ENCODE measurements around the gene ODAD4. TPM values are rescaled to one million over a fixed set of nuclear protein-coding genes. Genes with fewer than 3 reads are reported as not detected.

The ODAD4 gene
- polyA plus RNA-seq, 3 donors = 0.04 to 0.28 (median 0.23) TPM

- H3K27ac Mint-ChIP-seq = peak overlapping the region in 2 of 7 donors; percentile 33 to 38
- intact Hi-C loops (cut with micrococcal nuclease) = no loop called here
- Histone ChIP-seq H3K79me2 (ENCODE audit: insufficient read depth, low read length) (peaks cover 19% of the 10 kb centered on the region), H3K27me3 (ENCODE audit: control insufficient read depth in 2 of 2, insufficient read depth in 2 of 2, low read length in 2 of 2) (no peaks in the 10 kb centered on the region), H3K4me1 (ENCODE audit: control insufficient read depth in 1 of 2, insufficient read depth in 2 of 2, low read length in 2 of 2) (no peaks in the 10 kb centered on the region), H3K4me3 (replicated peaks in 1 of 3; ENCODE audit: low read depth in 2 of 3, low read length in 3 of 3) (no peak overlapping the region), H3K36me3 (replicated peaks in 1 of 2; ENCODE audit: control insufficient read depth in 1 of 2, insufficient read depth in 2 of 2, low read length in 2 of 2) (peaks cover 91 to 92% of the 10 kb centered on the region in 2 donors), H4K20me1 (ENCODE audit: insufficient read depth, low read length) (peaks cover 54% of the 10 kb centered on the region), H3K9ac (ENCODE audit: insufficient read depth, low read length, poor library complexity, severe bottlenecking) (no peak overlapping the region), H3K9me3 (replicated peaks in 1 of 2; ENCODE audit: control insufficient read depth in 1 of 2, insufficient read depth in 1 of 2, low read length in 2 of 2) (no peaks in the 10 kb centered on the region), H3K4me2 (replicated peaks; ENCODE audit: extremely low read depth, low read length, poor library complexity, severe bottlenecking) (no peak overlapping the region), H2AFZ (ENCODE audit: insufficient read depth, low read depth, low read length, poor library complexity, severe bottlenecking) (no peak overlapping the region), H3K27ac (ENCODE audit: low read depth in 1 of 2, low read length in 2 of 2) (no peak overlapping the region)
- H3K9me3 Mint-ChIP-seq = peaks cover 0 to 3% (median 0%) of the 10 kb centered on the region in 7 donors
- H3K4me3 Mint-ChIP-seq = no peak overlapping the region
- 98% methylated on average over 4 of the region's 4 CpGs for WGBS (ENCODE audit: insufficient coverage)
- H3K4me1 Mint-ChIP-seq = peaks cover 2% of the 10 kb centered on the region
- H3K27me3 Mint-ChIP-seq (ENCODE audit: low read depth in 3 of 3) = peaks cover 0 to 1% (median 0%) of the 10 kb centered on the region in 3 donors
- no peak for TF ChIP-seq CTCF (IDR thresholded peaks at IDR 0.05)
- peaks cover 79 to 97% of the 10 kb centered on the region in 2 donors for H3K36me3 Mint-ChIP-seq
- DNase-seq = no peak
Observed at GRCh38 chr17:41977991-41978390, 47.6 kb downstream of the ODAD4 start.

GRCh38 chr17:41982026-41982760 is 51.8 kb downstream of the ODAD4 start:
- peak overlapping the region in 2 of 7 donors; percentile 7 to 48 for H3K27ac Mint-ChIP-seq
- 96% methylated on average over 9 of the region's 14 CpGs for WGBS (ENCODE audit: insufficient coverage)
- no peak for DNase-seq

More at GRCh38 chr17:41982026-41982760, 51.8 kb downstream of the ODAD4 start:
- Histone ChIP-seq H3K4me3 (replicated peaks in 1 of 3; ENCODE audit: low read depth in 2 of 3, low read length in 3 of 3) (no peak overlapping the region), H4K20me1 (ENCODE audit: insufficient read depth, low read length) (peaks cover 29% of the 10 kb centered on the region), H3K4me1 (ENCODE audit: control insufficient read depth in 1 of 2, insufficient read depth in 2 of 2, low read length in 2 of 2) (no peaks in the 10 kb centered on the region), H3K9me3 (replicated peaks in 1 of 2; ENCODE audit: control insufficient read depth in 1 of 2, insufficient read depth in 1 of 2, low read length in 2 of 2) (no peaks in the 10 kb centered on the region), H3K9ac (ENCODE audit: insufficient read depth, low read length, poor library complexity, severe bottlenecking) (no peak overlapping the region), H3K27ac (ENCODE audit: low read depth in 1 of 2, low read length in 2 of 2) (no peak overlapping the region), H2AFZ (ENCODE audit: insufficient read depth, low read depth, low read length, poor library complexity, severe bottlenecking) (no peak overlapping the region), H3K79me2 (ENCODE audit: insufficient read depth, low read length) (no peaks in the 10 kb centered on the region), H3K4me2 (replicated peaks; ENCODE audit: extremely low read depth, low read length, poor library complexity, severe bottlenecking) (no peak overlapping the region), H3K27me3 (ENCODE audit: control insufficient read depth in 2 of 2, insufficient read depth in 2 of 2, low read length in 2 of 2) (no peaks in the 10 kb centered on the region), H3K36me3 (replicated peaks in 1 of 2; ENCODE audit: control insufficient read depth in 1 of 2, insufficient read depth in 2 of 2, low read length in 2 of 2) (peaks cover 86 to 92% of the 10 kb centered on the region in 2 donors)
- Mint-ChIP-seq H3K4me3 (no peak overlapping the region), H3K9me3 (peaks cover 0 to 3% (median 0%) of the 10 kb centered on the region in 7 donors), H3K27me3 (ENCODE audit: low read depth in 3 of 3) (peaks cover 0 to 2% (median 0%) of the 10 kb centered on the region in 3 donors), H3K36me3 (peaks cover 78 to 97% of the 10 kb centered on the region in 2 donors), H3K4me1 (no peaks in the 10 kb centered on the region)
- intact Hi-C loops (cut with micrococcal nuclease) = no loop called here
- no peak for TF ChIP-seq CTCF (IDR thresholded peaks at IDR 0.05)

Data from CD14-positive monocyte (primary cell).